Measurements from ENCODE around the gene CPXM2. TPM values are rescaled to one million over a fixed set of nuclear protein-coding genes. Genes with fewer than 3 reads are reported as not detected.

The CPXM2 gene
- total RNA-seq, 3 donors from 2014 or later (not counting 1 experiment from before 2014, with no cell fraction given): not detected

DNA sequence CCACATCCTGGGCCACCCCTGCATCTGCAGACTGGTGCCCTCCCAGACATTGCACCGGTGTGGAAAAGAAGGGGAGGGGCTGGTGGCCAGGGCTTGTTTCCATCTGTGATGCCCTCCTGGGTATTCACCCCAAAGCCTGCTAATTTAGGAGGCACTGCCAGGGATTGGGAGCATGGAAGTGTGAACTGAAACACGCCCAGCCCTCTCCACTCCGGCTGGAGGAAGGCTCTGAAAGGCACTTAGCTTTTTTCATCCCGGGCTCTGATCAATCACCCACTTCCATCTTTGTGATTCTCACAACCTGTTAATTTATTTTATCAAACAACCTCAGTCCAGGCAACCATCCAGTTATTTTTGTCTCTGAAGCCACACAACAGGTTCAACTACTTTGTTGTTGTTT, 20.9 kb upstream of the CPXM2 start:
- H3K4me1 Mint-ChIP-seq: peaks cover 69 to 80% of the 10 kb centered on the region in 2 donors
- H3K4me3 Mint-ChIP-seq: peak overlapping the region; percentile 87
- Histone ChIP-seq H3K27ac (ENCODE audit: low read length) (no peak overlapping the region), H3K27me3 (ENCODE audit: control insufficient read depth, insufficient read depth, low read length) (no peaks in the 10 kb centered on the region), H3K36me3 (ENCODE audit: control insufficient read depth, insufficient read depth, low read length) (no peaks in the 10 kb centered on the region), H3K4me1 (ENCODE audit: control insufficient read depth, insufficient read depth, low read length) (peaks cover 44% of the 10 kb centered on the region), H3K9me3 (ENCODE audit: control insufficient read depth, insufficient read depth, low read length) (no peaks in the 10 kb centered on the region), H3K4me3 (ENCODE audit: low read length) (no peak overlapping the region)
- H3K9me3 Mint-ChIP-seq: no peaks in the 10 kb centered on the region
- H3K27ac Mint-ChIP-seq: peak overlapping the region in 1 of 2 donors; percentile 64
- ATAC-seq (no peak), DNase-seq (no peak)
- WGBS (ENCODE audit: insufficient coverage): 80% methylated on average over 4 of the region's 4 CpGs
- TF ChIP-seq, protein P1, sequence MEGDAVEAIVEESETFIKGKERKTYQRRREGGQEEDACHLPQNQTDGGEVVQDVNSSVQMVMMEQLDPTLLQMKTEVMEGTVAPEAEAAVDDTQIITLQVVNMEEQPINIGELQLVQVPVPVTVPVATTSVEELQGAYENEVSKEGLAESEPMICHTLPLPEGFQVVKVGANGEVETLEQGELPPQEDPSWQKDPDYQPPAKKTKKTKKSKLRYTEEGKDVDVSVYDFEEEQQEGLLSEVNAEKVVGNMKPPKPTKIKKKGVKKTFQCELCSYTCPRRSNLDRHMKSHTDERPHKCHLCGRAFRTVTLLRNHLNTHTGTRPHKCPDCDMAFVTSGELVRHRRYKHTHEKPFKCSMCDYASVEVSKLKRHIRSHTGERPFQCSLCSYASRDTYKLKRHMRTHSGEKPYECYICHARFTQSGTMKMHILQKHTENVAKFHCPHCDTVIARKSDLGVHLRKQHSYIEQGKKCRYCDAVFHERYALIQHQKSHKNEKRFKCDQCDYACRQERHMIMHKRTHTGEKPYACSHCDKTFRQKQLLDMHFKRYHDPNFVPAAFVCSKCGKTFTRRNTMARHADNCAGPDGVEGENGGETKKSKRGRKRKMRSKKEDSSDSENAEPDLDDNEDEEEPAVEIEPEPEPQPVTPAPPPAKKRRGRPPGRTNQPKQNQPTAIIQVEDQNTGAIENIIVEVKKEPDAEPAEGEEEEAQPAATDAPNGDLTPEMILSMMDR (IDR thresholded peaks at IDR 0.05): no peak
- intact Hi-C loops (cut with micrococcal nuclease): no loop called here
- no peaks in the 10 kb centered on the region for H3K27me3 Mint-ChIP-seq (ENCODE audit: low read depth in 2 of 2)
- no peaks in the 10 kb centered on the region for H3K36me3 Mint-ChIP-seq

DNA sequence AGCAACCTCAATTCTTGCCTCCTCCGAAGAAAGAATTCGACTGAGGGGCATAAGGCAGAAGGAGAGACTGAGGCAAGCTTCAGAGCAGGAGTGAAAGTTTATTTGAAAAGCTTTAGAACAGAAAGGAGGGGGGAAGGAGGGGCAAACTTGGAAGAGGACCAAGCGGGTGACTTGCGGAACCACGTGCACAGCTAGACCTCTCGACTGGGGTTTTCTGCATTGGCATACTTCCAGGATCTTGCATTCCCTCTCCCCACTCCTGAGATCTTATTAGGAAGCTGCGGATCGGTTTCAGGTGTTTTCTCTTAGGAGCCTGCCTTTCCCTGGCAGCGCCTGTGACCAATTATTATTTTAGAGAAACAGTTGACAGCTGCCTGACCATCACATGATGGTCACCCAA, 20.3 kb upstream of the CPXM2 start:
- TF ChIP-seq, protein P1 (IDR thresholded peaks at IDR 0.05): no peak
- Histone ChIP-seq H3K4me3 (ENCODE audit: low read length) (no peak overlapping the region), H3K4me1 (ENCODE audit: control insufficient read depth, insufficient read depth, low read length) (peaks cover 50% of the 10 kb centered on the region), H3K9me3 (ENCODE audit: control insufficient read depth, insufficient read depth, low read length) (no peaks in the 10 kb centered on the region), H3K27ac (ENCODE audit: low read length) (no peak overlapping the region), H3K27me3 (ENCODE audit: control insufficient read depth, insufficient read depth, low read length) (no peaks in the 10 kb centered on the region), H3K36me3 (ENCODE audit: control insufficient read depth, insufficient read depth, low read length) (no peaks in the 10 kb centered on the region)
- Mint-ChIP-seq H3K27ac (peak overlapping the region in 1 of 2 donors; percentile 4), H3K36me3 (no peaks in the 10 kb centered on the region), H3K27me3 (ENCODE audit: low read depth in 2 of 2) (no peaks in the 10 kb centered on the region), H3K4me3 (peak overlapping the region; percentile 60), H3K9me3 (no peaks in the 10 kb centered on the region), H3K4me1 (peaks cover 75 to 86% of the 10 kb centered on the region in 2 donors)
- intact Hi-C loops (cut with micrococcal nuclease): no loop called here
- DNase-seq (peak in 1 of 2 donors; percentile 36), ATAC-seq (peak in 2 of 3 donors; percentile 34 to 45)
- 32% methylated on average over 9 of the region's 9 CpGs for WGBS (ENCODE audit: insufficient coverage)

DNA sequence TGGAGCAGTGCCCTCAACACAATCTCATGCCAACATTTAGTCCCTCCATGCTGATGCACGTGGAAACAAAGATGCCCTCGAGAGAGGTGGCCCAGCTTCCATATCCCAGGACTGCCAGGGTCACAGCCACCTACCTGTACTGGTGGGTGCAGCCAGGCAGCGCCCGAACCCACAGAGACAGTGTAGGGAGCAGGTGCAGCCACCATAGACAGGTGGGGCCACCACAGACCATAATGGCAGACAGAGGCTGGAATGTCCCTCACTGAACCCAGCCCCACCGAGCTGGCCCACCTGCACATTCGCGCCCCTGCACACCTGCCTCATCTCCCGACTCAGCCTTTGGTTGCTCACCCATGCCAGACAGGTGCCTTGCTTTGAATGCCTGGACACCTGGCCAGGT, 18.3 kb upstream of the CPXM2 start:
- Histone ChIP-seq H3K36me3 (ENCODE audit: control insufficient read depth, insufficient read depth, low read length) (no peaks in the 10 kb centered on the region), H3K27ac (ENCODE audit: low read length) (no peak overlapping the region), H3K4me1 (ENCODE audit: control insufficient read depth, insufficient read depth, low read length) (peaks cover 49% of the 10 kb centered on the region), H3K4me3 (ENCODE audit: low read length) (no peak overlapping the region), H3K27me3 (ENCODE audit: control insufficient read depth, insufficient read depth, low read length) (no peaks in the 10 kb centered on the region), H3K9me3 (ENCODE audit: control insufficient read depth, insufficient read depth, low read length) (no peaks in the 10 kb centered on the region)
- no peak overlapping the region for H3K27ac Mint-ChIP-seq
- H3K36me3 Mint-ChIP-seq: no peaks in the 10 kb centered on the region
- no peaks in the 10 kb centered on the region for H3K27me3 Mint-ChIP-seq (ENCODE audit: low read depth in 2 of 2)
- no peak for DNase-seq
- H3K9me3 Mint-ChIP-seq: no peaks in the 10 kb centered on the region
- intact Hi-C loops (cut with micrococcal nuclease): no loop called here
- H3K4me1 Mint-ChIP-seq: peaks cover 84 to 93% of the 10 kb centered on the region in 2 donors
- H3K4me3 Mint-ChIP-seq: no peak overlapping the region
- ATAC-seq: no peak
- WGBS (ENCODE audit: insufficient coverage): 93% methylated on average over 8 of the region's 8 CpGs
- TF ChIP-seq, protein P1 (IDR thresholded peaks at IDR 0.05): no peak

DNA sequence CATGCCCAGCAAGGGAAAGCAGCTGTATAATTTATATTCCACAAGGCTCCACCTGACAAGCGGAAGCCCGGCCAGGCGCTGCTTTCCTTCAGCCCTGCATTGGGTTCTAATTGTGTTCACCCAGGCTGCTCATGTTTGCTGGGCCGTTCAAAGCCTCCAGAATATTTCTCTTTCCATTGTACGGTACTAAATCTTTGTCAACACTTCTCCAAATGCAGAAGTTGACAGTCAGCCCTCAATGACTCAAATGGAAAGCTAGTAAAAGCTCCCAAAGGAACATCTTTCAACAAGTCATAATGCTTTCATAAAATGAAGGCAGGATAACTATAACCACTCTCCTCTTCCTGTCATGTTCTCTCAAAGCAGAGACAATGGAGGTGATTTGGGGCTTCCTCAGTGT, 17.8 kb upstream of the CPXM2 start:
- H3K9me3 Mint-ChIP-seq: no peaks in the 10 kb centered on the region
- no peaks in the 10 kb centered on the region for H3K9me3 ChIP-seq (ENCODE audit: control insufficient read depth, insufficient read depth, low read length)
- H3K27me3 ChIP-seq (ENCODE audit: control insufficient read depth, insufficient read depth, low read length): no peaks in the 10 kb centered on the region
- no peaks in the 10 kb centered on the region for H3K27me3 Mint-ChIP-seq (ENCODE audit: low read depth in 2 of 2)
- no peaks in the 10 kb centered on the region for H3K36me3 Mint-ChIP-seq
- H3K4me1 Mint-ChIP-seq: peaks cover 84 to 93% of the 10 kb centered on the region in 2 donors
- TF ChIP-seq, protein P1 (IDR thresholded peaks at IDR 0.05): no peak
- DNase-seq (no peak), ATAC-seq (no peak)
- H3K36me3 ChIP-seq (ENCODE audit: control insufficient read depth, insufficient read depth, low read length): no peaks in the 10 kb centered on the region
- no peak overlapping the region for H3K27ac ChIP-seq (ENCODE audit: low read length)
- intact Hi-C loops (cut with micrococcal nuclease): no loop called here
- H3K4me1 ChIP-seq (ENCODE audit: control insufficient read depth, insufficient read depth, low read length): peaks cover 45% of the 10 kb centered on the region
- no peak overlapping the region for H3K27ac Mint-ChIP-seq
- H3K4me3 ChIP-seq (ENCODE audit: low read length): no peak overlapping the region
- no peak overlapping the region for H3K4me3 Mint-ChIP-seq
- WGBS (ENCODE audit: insufficient coverage): 56% methylated on average over 5 of the region's 5 CpGs
